GM23248 (cell line): ENCODE measurements around the gene RBM15. TPM values are rescaled to one million over a fixed set of nuclear protein-coding genes. Genes with fewer than 3 reads are reported as not detected.

Experiments
- DNase-seq: peaks from one replicate; pipeline ENCODE4 v3.0.0-alpha.2; 2015
- H2AFZ ChIP-seq: fragments of 200-600 bp; sonication (generic); 2 replicates; pipeline ENCODE4 v1.6.1; 2016; ENCODE audit warnings: antibody characterized with exemption
- H3F3A ChIP-seq: fragments of 200-600 bp; sonication (generic); 2 replicates; pipeline ENCODE4 v1.6.1; 2016; ENCODE audit warnings: mild to moderate bottlenecking, antibody characterized with exemption, mixed run types; ENCODE audit not compliant: insufficient read depth
- H3K27ac ChIP-seq: fragments of 200-600 bp; sonication (generic); 2 replicates; pipeline ENCODE4 v1.5.1; 2016; ENCODE audit warnings: mild to moderate bottlenecking
- H3K27me3 ChIP-seq: fragments of 200-600 bp; sonication (generic); replicated peaks from 2 replicates; pipeline ENCODE4 v1.6.1; 2016; ENCODE audit warnings: mild to moderate bottlenecking; ENCODE audit not compliant: insufficient read depth
- H3K36me3 ChIP-seq: fragments of 200-600 bp; sonication (generic); 2 replicates; pipeline ENCODE4 v1.6.1; 2016; ENCODE audit warnings: low read depth, mild to moderate bottlenecking
- H3K4me1 ChIP-seq: fragments of 200-600 bp; sonication (generic); 2 replicates; pipeline ENCODE4 v1.6.1; 2016; ENCODE audit warnings: mild to moderate bottlenecking; ENCODE audit not compliant: insufficient read depth
- H3K4me2 ChIP-seq: fragments of 200-600 bp; sonication (generic); one replicate; pipeline ENCODE4 v1.6.1; 2016; ENCODE audit warnings: mild to moderate bottlenecking; ENCODE audit not compliant: unreplicated experiment
- H3K4me3 ChIP-seq: fragments of 200-600 bp; sonication (generic); 2 replicates; pipeline ENCODE4 v1.5.1; 2016; ENCODE audit warnings: mild to moderate bottlenecking
- H3K79me2 ChIP-seq: fragments of 200-600 bp; sonication (generic); 2 replicates; pipeline ENCODE4 v1.6.1; 2016; ENCODE audit warnings: mild to moderate bottlenecking; ENCODE audit not compliant: insufficient read depth
- H3K9ac ChIP-seq: fragments of 200-600 bp; sonication (generic); 2 replicates; pipeline ENCODE4 v1.6.1; 2016; ENCODE audit warnings: mild to moderate bottlenecking
- H3K9me2 ChIP-seq: fragments of 200-600 bp; sonication (generic); 2 replicates; pipeline ENCODE4 v1.6.1; 2016; ENCODE audit warnings: mixed run types, mild to moderate bottlenecking, moderate library complexity; ENCODE audit not compliant: insufficient read depth
- H3K9me3 ChIP-seq: fragments of 200-600 bp; sonication (generic); one replicate; pipeline ENCODE4 v1.6.1; 2017; ENCODE audit warnings: low read depth
- H4K20me1 ChIP-seq: fragments of 200-600 bp; sonication (generic); 2 replicates; pipeline ENCODE4 v1.6.0; 2016; ENCODE audit not compliant: insufficient read depth
- EZH2 ChIP-seq: fragments of 200-600 bp; sonication (generic); IDR thresholded peaks from 2 replicates; pipeline ENCODE4 v1.6.1; 2018; ENCODE audit warnings: antibody characterized with exemption, mild to moderate bottlenecking; ENCODE audit not compliant: insufficient read depth, poor library complexity, severe bottlenecking
- EZH2phosphoT487 ChIP-seq: fragments of 200-600 bp; sonication (generic); IDR thresholded peaks from 2 replicates; pipeline ENCODE4 v1.6.1; 2018; ENCODE audit warnings: antibody characterized with exemption, moderate library complexity, mild to moderate bottlenecking, low read depth; ENCODE audit not compliant: insufficient read depth
- WGBS, 2 experiments: methylation state at CpG; one replicate each; pipeline ENCODE4 v1.1.6; 2015 to 2017; ENCODE audit warnings: low lambda C conversion rate in 2 of 2, low coverage in 1 of 2; ENCODE audit errors: missing lambda C conversion rate in 2 of 2; 5-methylcytosine and 5-hydroxymethylcytosine counted together
- in situ Hi-C: fragments of 300-500 bp; cut with MboI; formaldehyde crosslinking; loops from 2 replicates; pipeline ENCODE4 v1.15.0; 2020
- polyA plus RNA-seq: library from polyadenylated mRNA; unstranded; fragments of >200 nt; fragmentation: Nextera tagmentation; extraction: Ambion mirVana; gene quantifications from 2 replicates; pipeline ENCODE4 v1.2.1, GENCODE V29; 2016
- total RNA-seq: library from RNA; depleted of rRNA; stranded (reverse); fragments of >200 nt; shearing (Covaris generic); gene quantifications from 2 replicates; pipeline ENCODE4 v1.2.3, GENCODE V29; 2014

Gene RBM15
- total and polyA plus RNA-seq, 2 experiments from 2014 or later: 6.4 to 22.5 TPM

DNA sequence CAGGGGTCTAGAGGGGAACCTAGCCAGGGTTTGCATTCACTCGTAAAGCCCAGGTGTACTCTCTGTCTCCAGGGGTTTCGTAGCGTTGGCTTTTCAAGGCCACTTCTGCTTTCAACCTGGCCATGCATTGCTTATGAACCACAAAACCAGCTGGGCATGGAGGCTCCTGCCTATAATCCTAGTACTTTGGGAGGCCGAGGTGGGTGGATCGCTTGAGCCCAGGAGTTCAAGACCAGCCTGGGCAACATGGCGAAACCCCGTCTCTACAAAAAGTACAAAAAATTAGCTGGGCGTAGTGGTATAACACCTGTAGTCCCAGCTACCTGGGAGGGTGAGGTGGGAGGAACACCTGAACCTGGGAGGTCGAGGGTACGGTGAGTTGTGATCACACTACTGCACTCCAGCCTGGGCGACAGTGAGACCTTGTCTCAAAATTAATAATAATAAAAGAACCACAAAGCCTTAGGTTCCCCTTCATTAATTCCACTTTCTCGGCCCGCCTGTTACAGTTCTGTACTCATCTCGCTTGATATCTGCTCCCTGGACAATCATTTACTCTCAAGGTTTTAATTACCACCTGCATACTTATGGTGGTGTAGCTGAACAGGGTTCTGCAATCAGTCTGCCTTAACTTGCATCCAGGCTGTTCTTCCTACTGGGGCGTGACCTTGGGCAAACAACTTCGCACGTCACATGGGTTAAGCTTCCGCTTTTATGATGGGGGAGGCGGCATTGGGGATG, 45.6 kb downstream of the RBM15 start:
- no peaks in the 10 kb centered on the region for H3K9me2 ChIP-seq
- no peak overlapping the region for H3K9ac ChIP-seq
- H3K4me3 ChIP-seq: no peak overlapping the region
- TF ChIP-seq EZH2phosphoT487 (no peak), EZH2 (no peak)
- H3K27ac ChIP-seq: no peak overlapping the region
- DNase-seq: no peak
- H3K36me3 ChIP-seq: no peaks in the 10 kb centered on the region; the same call in 1 of the 2 replicates
- no peak overlapping the region for H2AFZ ChIP-seq
- H3F3A ChIP-seq: peaks cover 25% of the 10 kb centered on the region
- in situ Hi-C loops: no loop called here
- H3K79me2 ChIP-seq: peaks cover 10% of the 10 kb centered on the region; the same call in 1 of the 2 replicates
- H3K4me2 ChIP-seq: no peak overlapping the region
- H3K27me3 ChIP-seq: no peaks in the 10 kb centered on the region
- no peaks in the 10 kb centered on the region for H3K9me3 ChIP-seq
- peaks cover 18% of the 10 kb centered on the region for H3K4me1 ChIP-seq
- no peaks in the 10 kb centered on the region for H4K20me1 ChIP-seq
- WGBS, 2 experiments: 95 to 98% methylated on average over 19 of the region's 19 CpGs

GRCh38 chr1:110385369-110385768, 46.2 kb downstream of the RBM15 start:
- TF ChIP-seq EZH2phosphoT487: no peak
- no peak for TF ChIP-seq EZH2
- no peaks in the 10 kb centered on the region for H3K9me2 ChIP-seq
- H4K20me1 ChIP-seq: no peaks in the 10 kb centered on the region
- no peak overlapping the region for H3K4me3 ChIP-seq
- no peaks in the 10 kb centered on the region for H3K9me3 ChIP-seq
- no peak overlapping the region for H3K27ac ChIP-seq
- no peaks in the 10 kb centered on the region for H3K27me3 ChIP-seq
- H3K79me2 ChIP-seq: peaks cover 10% of the 10 kb centered on the region; the same call in 1 of the 2 replicates
- no peak for DNase-seq
- peaks cover 31% of the 10 kb centered on the region for H3F3A ChIP-seq
- no peak overlapping the region for H2AFZ ChIP-seq
- no peak overlapping the region for H3K4me2 ChIP-seq
- peaks cover 24% of the 10 kb centered on the region for H3K4me1 ChIP-seq
- no peak overlapping the region for H3K9ac ChIP-seq
- no peaks in the 10 kb centered on the region for H3K36me3 ChIP-seq
- 95 to 100% methylated on average over 1 of the region's 1 CpG for WGBS, 2 experiments
- in situ Hi-C loops: no loop called here

DNA sequence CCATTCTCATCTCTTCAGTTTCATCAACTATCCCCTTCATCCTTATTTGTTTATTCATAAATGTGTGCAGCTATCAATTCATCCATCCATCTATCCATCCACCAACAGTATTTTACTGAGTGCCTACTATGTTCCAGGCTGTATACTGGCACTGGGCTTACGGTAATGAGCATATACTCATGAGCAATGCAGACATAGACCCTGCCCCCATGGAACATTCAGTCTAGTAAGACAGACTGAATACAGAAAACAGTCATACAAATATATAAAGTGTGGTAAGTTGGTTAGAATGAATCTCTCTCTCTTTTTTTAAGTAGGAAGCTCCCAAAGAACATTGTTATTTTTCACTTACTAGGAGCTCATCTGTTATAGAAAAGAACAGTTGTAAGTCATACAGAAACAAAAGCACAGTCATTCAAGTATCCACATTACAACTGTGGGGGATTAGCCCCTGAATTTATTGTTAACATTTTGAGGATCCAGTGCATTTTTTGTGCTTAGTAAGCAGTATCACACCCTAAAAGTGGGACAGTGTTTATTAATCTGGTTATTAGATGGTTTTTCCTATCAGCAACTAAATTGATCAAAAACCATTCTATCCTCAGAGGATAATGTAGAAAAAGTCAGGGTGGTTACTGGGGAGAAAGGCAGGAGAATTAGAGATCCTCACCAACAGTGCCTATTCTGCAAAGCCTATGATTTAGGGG, 48.0 kb downstream of the RBM15 start:
- 97 to 100% methylated on average over 1 of the region's 1 CpG for WGBS, 2 experiments
- Histone ChIP-seq H2AFZ (no peak overlapping the region), H3K9me2 (no peaks in the 10 kb centered on the region), H3K36me3 (no peaks in the 10 kb centered on the region), H3K79me2 (peaks cover 10% of the 10 kb centered on the region; the same call in 1 of the 2 replicates), H3K27ac (no peak overlapping the region), H3K4me2 (no peak overlapping the region), H3K27me3 (no peaks in the 10 kb centered on the region), H3K4me3 (no peak overlapping the region), H3K4me1 (peaks cover 40% of the 10 kb centered on the region), H3K9me3 (no peaks in the 10 kb centered on the region), H3F3A (peaks cover 38% of the 10 kb centered on the region), H3K9ac (no peak overlapping the region), H4K20me1 (no peaks in the 10 kb centered on the region)
- DNase-seq: no peak
- in situ Hi-C loops: no loop called here
- TF ChIP-seq EZH2 (no peak), EZH2phosphoT487 (no peak)

DNA sequence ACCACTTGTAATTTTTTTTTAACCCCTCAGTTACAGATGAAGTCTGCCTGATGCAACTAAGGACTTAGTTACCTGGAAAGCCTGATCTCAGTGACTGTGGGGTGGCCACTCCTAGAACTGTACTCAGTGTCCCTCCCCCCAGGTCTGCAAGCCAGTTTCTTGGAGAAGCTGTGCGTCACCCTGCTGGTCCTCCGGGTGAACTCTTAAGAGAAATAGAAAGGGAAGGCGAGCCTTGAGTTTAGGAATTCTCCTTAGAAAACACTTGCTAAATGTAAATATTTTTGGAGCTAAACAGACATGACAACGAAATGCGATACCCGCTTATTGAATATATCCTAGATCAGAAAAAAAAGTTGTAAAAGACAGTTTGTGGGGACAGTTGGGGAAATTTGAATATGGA, 50.9 kb downstream of the RBM15 start:
- WGBS, 2 experiments: 23 to 26% methylated on average over 6 of the region's 6 CpGs
- H3K4me3 ChIP-seq: peak overlapping the region; percentile 68
- in situ Hi-C loops: no loop called here

More for the DNA sequence above, 50.9 kb downstream of the RBM15 start:
- H3K4me1 ChIP-seq: peaks cover 54% of the 10 kb centered on the region
- no peaks in the 10 kb centered on the region for H3K36me3 ChIP-seq
- H3F3A ChIP-seq: peaks cover 56% of the 10 kb centered on the region
- no peaks in the 10 kb centered on the region for H4K20me1 ChIP-seq
- no peaks in the 10 kb centered on the region for H3K9me3 ChIP-seq
- H3K27ac ChIP-seq: peak overlapping the region; percentile 78
- no peaks in the 10 kb centered on the region for H3K9me2 ChIP-seq
- DNase-seq: peak; percentile 95
- peak overlapping the region; percentile 62 for H3K9ac ChIP-seq
- 0 out of 2 replicates have a peak, but pooled peaks cover 5% of the 10 kb centered on the region for H3K79me2 ChIP-seq
- H3K4me2 ChIP-seq: peak overlapping the region; percentile 83
- no peaks in the 10 kb centered on the region for H3K27me3 ChIP-seq
- H2AFZ ChIP-seq: peak overlapping the region; percentile 57
- TF ChIP-seq EZH2 (no peak), EZH2phosphoT487 (no peak)
